ENCODE results near the gene HAL. TPM values are rescaled to one million over a fixed set of nuclear protein-coding genes. Genes with fewer than 3 reads are reported as not detected.

HAL gene
- total and polyA plus RNA-seq, 2 of the 13 experiments (the other 11 are each of a cell fraction or from before 2014, with no cell fraction given) = 0.89 to 37.8 TPM

DNA sequence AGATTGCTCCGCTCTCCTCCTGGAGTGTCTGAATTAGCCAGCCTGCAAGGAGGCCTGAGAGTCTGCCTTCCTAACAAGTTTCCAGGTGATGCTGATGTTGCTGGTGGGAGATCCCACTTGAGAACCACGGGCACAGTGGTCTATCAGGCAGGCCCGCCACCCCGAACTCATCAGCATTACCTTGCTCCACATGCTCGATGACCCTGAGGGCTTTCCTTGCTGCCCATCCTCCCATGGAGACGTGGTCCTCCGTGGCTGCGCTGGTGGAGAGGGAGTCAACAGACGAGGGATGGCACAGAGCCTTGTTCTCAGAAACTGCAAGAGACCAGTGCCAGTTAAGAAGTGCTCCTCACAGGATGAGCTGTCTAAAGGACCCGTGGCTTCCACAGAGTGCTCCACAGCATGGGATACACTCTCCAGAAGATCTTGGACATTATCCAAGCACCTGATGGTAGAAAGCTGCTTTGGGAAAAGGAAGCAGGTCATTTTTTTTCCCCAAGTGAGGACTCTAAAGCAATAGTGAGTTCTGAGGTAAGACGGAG lies 18.3 kb downstream of the HAL start:
- DNase-seq (ENCODE audit: low spot score) = no peak
- Histone ChIP-seq H3K27me3 (ENCODE audit: control insufficient read depth in 1 of 2, insufficient read depth in 2 of 2, low read length in 2 of 2) (no peaks in the 10 kb centered on the region), H3K9ac (ENCODE audit: insufficient read depth, low read depth, low read length) (no peak overlapping the region), H3K4me1 (ENCODE audit: insufficient read depth, low read length) (peaks cover 72% of the 10 kb centered on the region), H3K9me3 (ENCODE audit: low read length) (no peaks in the 10 kb centered on the region), H4K20me1 (ENCODE audit: insufficient read depth, low read length) (no peaks in the 10 kb centered on the region), H2AFZ (ENCODE audit: low read length) (no peak overlapping the region), H3K4me3 (replicated peaks in 1 of 3; ENCODE audit: insufficient read depth in 1 of 3, low read depth in 2 of 3, low read length in 3 of 3) (no peak overlapping the region), H3K79me2 (ENCODE audit: insufficient read depth, low read length) (no peaks in the 10 kb centered on the region), H3K27ac (ENCODE audit: extremely low read length, insufficient read depth, low read length) (no peak overlapping the region), H3K4me2 (ENCODE audit: low read depth, low read length) (no peak overlapping the region), H3K36me3 (replicated peaks in 1 of 2; ENCODE audit: control insufficient read depth in 1 of 2, insufficient read depth in 2 of 2, low read length in 2 of 2) (no peaks in the 10 kb centered on the region)
- no peak for FAIRE-seq
- POLR2A ChIA-PET = interaction anchor here (0.6 to 7.0 kb wide), 6 partner anchors 10 to 35 kb away, joined by 3 to 92 read pairs (median 10); partner anchors contain the start of genes AMDHD1, CCDC38 and HAL
- ATAC-seq = no peak
- in situ Hi-C loops (cut with HindIII; ENCODE audit: extremely low pct_ligation_motif_present, low pct_unique_long_range_greater_than_20kb) = loop anchor here (25.0 kb wide), 1 partner anchor 391 kb away; no protein-coding TSS in a partner anchor
- CTCF ChIA-PET (ENCODE audit: low intra/inter-chr PET ratio, low total read pairs) = no interaction called here
- no TSS peak for BruUV-seq (replicated peaks)
- WGBS (ENCODE audit: low lambda C conversion rate) = 98% methylated on average over 11 of the region's 11 CpGs
- intact Hi-C loops (cut with micrococcal nuclease; ENCODE audit: unreplicated experiment) = loop anchor here (2.0 kb wide), 1 partner anchor 19 kb away; the partner anchor contains the start of gene HAL
- TF ChIP-seq CBX1 (IDR thresholded peaks at IDR 0.05; ENCODE audit: low read depth) (no peak), DMAP1 (CRISPR knock-in tag; IDR thresholded peaks at IDR 0.05) (no peak), GATA4 (IDR thresholded peaks at IDR 0.05; ENCODE audit: borderline replicate concordance, low read depth) (no peak), KDM2A (CRISPR knock-in tag; IDR thresholded peaks at IDR 0.05; ENCODE audit: borderline replicate concordance, low read depth) (no peak), ZBTB10 (CRISPR knock-in tag; IDR thresholded peaks at IDR 0.05; ENCODE audit: borderline replicate concordance) (no peak), RARA (CRISPR knock-in tag; IDR thresholded peaks at IDR 0.05) (no peak), ESRRA (CRISPR knock-in tag; IDR thresholded peaks at IDR 0.05; ENCODE audit: low read depth) (no peak), MEF2D (CRISPR knock-in tag; IDR thresholded peaks at IDR 0.05) (no peak), MTA3 (CRISPR knock-in tag; IDR thresholded peaks at IDR 0.05) (no peak)
- TF ChIP-seq, protein P1, sequence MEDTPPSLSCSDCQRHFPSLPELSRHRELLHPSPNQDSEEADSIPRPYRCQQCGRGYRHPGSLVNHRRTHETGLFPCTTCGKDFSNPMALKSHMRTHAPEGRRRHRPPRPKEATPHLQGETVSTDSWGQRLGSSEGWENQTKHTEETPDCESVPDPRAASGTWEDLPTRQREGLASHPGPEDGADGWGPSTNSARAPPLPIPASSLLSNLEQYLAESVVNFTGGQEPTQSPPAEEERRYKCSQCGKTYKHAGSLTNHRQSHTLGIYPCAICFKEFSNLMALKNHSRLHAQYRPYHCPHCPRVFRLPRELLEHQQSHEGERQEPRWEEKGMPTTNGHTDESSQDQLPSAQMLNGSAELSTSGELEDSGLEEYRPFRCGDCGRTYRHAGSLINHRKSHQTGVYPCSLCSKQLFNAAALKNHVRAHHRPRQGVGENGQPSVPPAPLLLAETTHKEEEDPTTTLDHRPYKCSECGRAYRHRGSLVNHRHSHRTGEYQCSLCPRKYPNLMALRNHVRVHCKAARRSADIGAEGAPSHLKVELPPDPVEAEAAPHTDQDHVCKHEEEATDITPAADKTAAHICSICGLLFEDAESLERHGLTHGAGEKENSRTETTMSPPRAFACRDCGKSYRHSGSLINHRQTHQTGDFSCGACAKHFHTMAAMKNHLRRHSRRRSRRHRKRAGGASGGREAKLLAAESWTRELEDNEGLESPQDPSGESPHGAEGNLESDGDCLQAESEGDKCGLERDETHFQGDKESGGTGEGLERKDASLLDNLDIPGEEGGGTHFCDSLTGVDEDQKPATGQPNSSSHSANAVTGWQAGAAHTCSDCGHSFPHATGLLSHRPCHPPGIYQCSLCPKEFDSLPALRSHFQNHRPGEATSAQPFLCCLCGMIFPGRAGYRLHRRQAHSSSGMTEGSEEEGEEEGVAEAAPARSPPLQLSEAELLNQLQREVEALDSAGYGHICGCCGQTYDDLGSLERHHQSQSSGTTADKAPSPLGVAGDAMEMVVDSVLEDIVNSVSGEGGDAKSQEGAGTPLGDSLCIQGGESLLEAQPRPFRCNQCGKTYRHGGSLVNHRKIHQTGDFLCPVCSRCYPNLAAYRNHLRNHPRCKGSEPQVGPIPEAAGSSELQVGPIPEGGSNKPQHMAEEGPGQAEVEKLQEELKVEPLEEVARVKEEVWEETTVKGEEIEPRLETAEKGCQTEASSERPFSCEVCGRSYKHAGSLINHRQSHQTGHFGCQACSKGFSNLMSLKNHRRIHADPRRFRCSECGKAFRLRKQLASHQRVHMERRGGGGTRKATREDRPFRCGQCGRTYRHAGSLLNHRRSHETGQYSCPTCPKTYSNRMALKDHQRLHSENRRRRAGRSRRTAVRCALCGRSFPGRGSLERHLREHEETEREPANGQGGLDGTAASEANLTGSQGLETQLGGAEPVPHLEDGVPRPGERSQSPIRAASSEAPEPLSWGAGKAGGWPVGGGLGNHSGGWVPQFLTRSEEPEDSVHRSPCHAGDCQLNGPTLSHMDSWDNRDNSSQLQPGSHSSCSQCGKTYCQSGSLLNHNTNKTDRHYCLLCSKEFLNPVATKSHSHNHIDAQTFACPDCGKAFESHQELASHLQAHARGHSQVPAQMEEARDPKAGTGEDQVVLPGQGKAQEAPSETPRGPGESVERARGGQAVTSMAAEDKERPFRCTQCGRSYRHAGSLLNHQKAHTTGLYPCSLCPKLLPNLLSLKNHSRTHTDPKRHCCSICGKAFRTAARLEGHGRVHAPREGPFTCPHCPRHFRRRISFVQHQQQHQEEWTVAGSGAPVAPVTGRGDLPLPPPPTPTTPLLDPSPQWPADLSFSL (CRISPR knock-in tag; IDR thresholded peaks at IDR 0.05) = no peak
- TF ChIP-seq, protein P2, sequence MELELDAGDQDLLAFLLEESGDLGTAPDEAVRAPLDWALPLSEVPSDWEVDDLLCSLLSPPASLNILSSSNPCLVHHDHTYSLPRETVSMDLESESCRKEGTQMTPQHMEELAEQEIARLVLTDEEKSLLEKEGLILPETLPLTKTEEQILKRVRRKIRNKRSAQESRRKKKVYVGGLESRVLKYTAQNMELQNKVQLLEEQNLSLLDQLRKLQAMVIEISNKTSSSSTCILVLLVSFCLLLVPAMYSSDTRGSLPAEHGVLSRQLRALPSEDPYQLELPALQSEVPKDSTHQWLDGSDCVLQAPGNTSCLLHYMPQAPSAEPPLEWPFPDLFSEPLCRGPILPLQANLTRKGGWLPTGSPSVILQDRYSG (CRISPR knock-in tag; IDR thresholded peaks at IDR 0.05) = no peak
